Upper lobe of right lung (tissue), 1 donor: ENCODE data around the gene CLECL1. TPM values are rescaled to one million over a fixed set of nuclear protein-coding genes. Genes with fewer than 3 reads are reported as not detected.
"Not testable (repeated sequence)": the region's sequence is repeated elsewhere in the genome, so short reads cannot be mapped to it uniquely, and the experiment has no call there.

Source experiments
- ATAC-seq: fragments of 200-7000 bp; cut with Tn5 transposase; one replicate; pipeline ENCODE4 v1.9.1; 2020; ENCODE audit warnings: mild to moderate bottlenecking, moderate library complexity
- DNase-seq: peaks from one replicate; pipeline ENCODE4 v3.0.0-alpha.2; 2020
- H3K27ac ChIP-seq: fragments of 200-600 bp; one replicate; pipeline ENCODE4 v1.8.0; 2022
- H3K27me3 ChIP-seq: fragments of 200-600 bp; one replicate; pipeline ENCODE4 v1.8.0; 2022; ENCODE audit warnings: mild to moderate bottlenecking
- H3K36me3 ChIP-seq: fragments of 200-600 bp; one replicate; pipeline ENCODE4 v1.8.0; 2022
- H3K4me1 ChIP-seq: fragments of 200-600 bp; one replicate; pipeline ENCODE4 v1.8.0; 2022
- H3K4me3 ChIP-seq: fragments of 200-600 bp; one replicate; pipeline ENCODE4 v1.8.0; 2022; ENCODE audit warnings: mild to moderate bottlenecking
- H3K9me3 ChIP-seq: fragments of 200-600 bp; one replicate; pipeline ENCODE4 v1.8.0; 2022
- CTCF ChIP-seq: fragments of 200-600 bp; IDR thresholded peaks from one replicate; pipeline ENCODE4 v1.8.0; 2022; ENCODE audit warnings: antibody characterized with exemption
- intact Hi-C: fragments of 100-400 bp; cut with DNase I; formaldehyde crosslinking; loops from one replicate; pipeline ENCODE4 v1.11.0; 2022
- total RNA-seq: library from RNA; stranded (reverse); fragmentation: NEBNext Ultra II Directional; extraction: Animal tissue kit (Norgen Biotek cat#: 25700); gene quantifications from one replicate; pipeline ENCODE4 v1.2.1, GENCODE V29; 2021
- donor health status: DM: no; HTN: yes; CAD: no; lungs with severe emphysema.

CLECL1 gene
- total RNA-seq, 1 donor from 2014 or later, result 3.4 TPM

- Histone ChIP-seq H3K27me3 (no peaks in the 10 kb centered on the region), H3K4me3 (no peak overlapping the region), H3K9me3 (no peaks in the 10 kb centered on the region), H3K27ac (no peak overlapping the region), H3K4me1 (no peaks in the 10 kb centered on the region), H3K36me3 (no peaks in the 10 kb centered on the region)
- ATAC-seq, result no peak
- no peak for DNase-seq
- TF ChIP-seq CTCF, result no peak
- intact Hi-C loops, result loop anchor here (10.0 kb wide), 1 partner anchor 71 kb away; no protein-coding TSS in a partner anchor
These were observed 26.7 kb downstream of the CLECL1 start for GRCh38 chr12:9706086-9706685.

GRCh38 chr12:9704561-9704960 is 28.3 kb downstream of the CLECL1 start:
- H3K36me3 ChIP-seq, H3K9me3 ChIP-seq, H3K27me3 ChIP-seq, H3K27ac ChIP-seq, ATAC-seq, H3K4me1 ChIP-seq, DNase-seq, H3K4me3 ChIP-seq: not testable (repeated sequence)
- intact Hi-C loops, result loop anchor here (10.0 kb wide), 1 partner anchor 70 kb away; no protein-coding TSS in a partner anchor

GRCh38 chr12:9702255-9702654 is 30.6 kb downstream of the CLECL1 start:
- Histone ChIP-seq H3K4me1 (peaks cover 17% of the 10 kb centered on the region), H3K4me3 (no peak overlapping the region), H3K27me3 (no peaks in the 10 kb centered on the region), H3K27ac (no peak overlapping the region), H3K9me3 (no peaks in the 10 kb centered on the region), H3K36me3 (no peaks in the 10 kb centered on the region)
- intact Hi-C loops, result loop anchor here (10.0 kb wide), 1 partner anchor 67 kb away; no protein-coding TSS in a partner anchor
- no peak for TF ChIP-seq CTCF
- peak; percentile 19 for ATAC-seq
- DNase-seq, result no peak

- TF ChIP-seq CTCF, result no peak
- Histone ChIP-seq H3K27ac (no peak overlapping the region), H3K4me1 (peaks cover 17% of the 10 kb centered on the region), H3K4me3 (no peak overlapping the region), H3K27me3 (no peaks in the 10 kb centered on the region), H3K36me3 (no peaks in the 10 kb centered on the region), H3K9me3 (no peaks in the 10 kb centered on the region)
- intact Hi-C loops, result loop anchor here (10.0 kb wide), 1 partner anchor 67 kb away; no protein-coding TSS in a partner anchor
- ATAC-seq (peak; percentile 30), DNase-seq (no peak)
These were observed 31.3 kb downstream of the CLECL1 start for GRCh38 chr12:9701380-9702154.

GRCh38 chr12:9700606-9700956 is 32.3 kb downstream of the CLECL1 start:
- intact Hi-C loops, result loop anchor here (10.0 kb wide), 1 partner anchor 66 kb away; no protein-coding TSS in a partner anchor
- no peak for TF ChIP-seq CTCF
- no peaks in the 10 kb centered on the region for H3K27me3 ChIP-seq
- DNase-seq (no peak), ATAC-seq (no peak)
- no peak overlapping the region for H3K4me3 ChIP-seq
- no peak overlapping the region for H3K27ac ChIP-seq
- H3K36me3 ChIP-seq, result no peaks in the 10 kb centered on the region
- peaks cover 17% of the 10 kb centered on the region for H3K4me1 ChIP-seq
- no peaks in the 10 kb centered on the region for H3K9me3 ChIP-seq
